K562 (cell line): ENCODE results near the gene ILK. TPM values are rescaled to one million over a fixed set of nuclear protein-coding genes. Genes with fewer than 3 reads are reported as not detected.
A peak's percentile ranks its signal among the peaks of the same experiment; 100 is the strongest.

Source experiments
- ATAC-seq: fragments of 200-7000 bp; cut with Tn5 transposase; 3 replicates; pipeline ENCODE4 v1.9.1; 2020; ENCODE audit warnings: moderate library complexity
- BruUV-seq: library from RNA; stranded (reverse); fragments of 400-500 nt; replicated peaks from 2 replicates; lab custom pipeline; 2021; lab: Mats Ljungman, UMichigan
- CTCF ChIA-PET: fragments of 300-600 bp; formaldehyde crosslinking; extraction: SDS; loops from one replicate; lab custom pipeline; 2021; ENCODE audit warnings: low intra/inter-chr PET ratio; lab: Yijun Ruan, JAX
- POLR2A ChIA-PET: fragments of 300-600, 350-650 bp; sonication (Branson Sonifier 250); formaldehyde crosslinking; extraction: SDS; loops from one replicate; lab custom pipeline; 2021; ENCODE audit warnings: antibody characterized with exemption, inconsistent platforms; lab: Yijun Ruan, JAX
- DNase-seq, 4 experiments: peaks; one replicate each; pipeline versions ENCODE4 v3.0.0 to v3.0.0-alpha.2; 2011 to 2018; ENCODE audit warnings: low spot score in 3 of 4, mixed read lengths in 3 of 4; ENCODE audit errors: extremely low read depth in 1 of 4
- FAIRE-seq: peaks from 2 replicates; lab custom pipeline; 2011; peaks lifted over from hg19 to GRCh38; lab: Jason Lieb, UNC
- H2AFZ ChIP-seq: 2 replicates; pipeline ENCODE4 v1.6.0; 2011; ENCODE audit warnings: low read depth, low read length, control low read depth, inconsistent platforms
- H3K27ac ChIP-seq: fragments of 200-600 bp; 3 replicates; pipeline ENCODE4 v1.8.0; 2011; ENCODE audit warnings: low read depth, mild to moderate bottlenecking, control low read depth, inconsistent platforms, low read length, moderate library complexity, mixed read lengths; ENCODE audit errors: extremely low read depth
- H3K27me3 ChIP-seq, 2 experiments: fragments of 300-600 bp in 1 of 2; 2 replicates in 1 of 2; 3 replicates in 1 of 2; pipeline versions ENCODE4 v1.6.0 to v1.8.0; 2011; ENCODE audit warnings: inconsistent platforms in 2 of 2, low read length in 2 of 2, mild to moderate bottlenecking in 1 of 2, mixed read lengths in 1 of 2, moderate library complexity in 1 of 2; ENCODE audit not compliant: control insufficient read depth in 2 of 2, insufficient read depth in 2 of 2
- H3K36me3 ChIP-seq: fragments of 300-600 bp; 3 replicates; pipeline ENCODE4 v1.8.0; 2011; ENCODE audit warnings: mild to moderate bottlenecking, low read length, inconsistent platforms; ENCODE audit not compliant: control insufficient read depth, insufficient read depth
- H3K4me1 ChIP-seq, 2 experiments: fragments of 200-600 bp in 1 of 2; replicated peaks in 1 of 2; 2 replicates in 1 of 2; 3 replicates in 1 of 2; pipeline versions ENCODE4 v1.5.1 to v1.8.0; 2011; ENCODE audit warnings: inconsistent platforms in 2 of 2, low read length in 2 of 2, mild to moderate bottlenecking in 1 of 2, mixed read lengths in 1 of 2, moderate library complexity in 1 of 2; ENCODE audit not compliant: control insufficient read depth in 2 of 2, insufficient read depth in 2 of 2
- H3K4me2 ChIP-seq: 2 replicates; pipeline ENCODE4 v1.6.1; 2011; ENCODE audit warnings: low read length, control low read depth, inconsistent platforms, mixed read lengths; ENCODE audit not compliant: insufficient read depth
- H3K4me3 ChIP-seq: fragments of 200-600 bp; sonication (generic), shearing (Covaris generic); 2 replicates; pipeline ENCODE4 v1.5.1; 2016; ENCODE audit warnings: control low read depth, inconsistent platforms
- H3K79me2 ChIP-seq: fragments of 200-600 bp; 3 replicates; pipeline ENCODE4 v1.8.0; 2011; ENCODE audit warnings: low read length, inconsistent platforms; ENCODE audit not compliant: control insufficient read depth, insufficient read depth
- H3K9ac ChIP-seq, 2 experiments: 2 replicates each; pipeline versions ENCODE4 v1.6.0 to v1.6.1; 2011; ENCODE audit warnings: low read depth in 2 of 2, low read length in 2 of 2, control low read depth in 1 of 2, inconsistent platforms in 1 of 2, mild to moderate bottlenecking in 1 of 2, mixed read lengths in 1 of 2; ENCODE audit not compliant: insufficient read depth in 1 of 2
- H3K9me1 ChIP-seq: one replicate; pipeline ENCODE4 v1.6.0; 2011; ENCODE audit warnings: inconsistent platforms, mild to moderate bottlenecking, low read length, moderate library complexity; ENCODE audit not compliant: control insufficient read depth, insufficient read depth
- H3K9me3 ChIP-seq: replicated peaks from 2 replicates; pipeline ENCODE4 v1.5.1; 2011; ENCODE audit warnings: low read depth, low read length, inconsistent platforms; ENCODE audit not compliant: control insufficient read depth, insufficient read depth
- H4K20me1 ChIP-seq: replicated peaks from 2 replicates; pipeline ENCODE4 v1.6.1; 2011; ENCODE audit warnings: low read length, inconsistent platforms, mixed read lengths; ENCODE audit not compliant: control insufficient read depth, insufficient read depth
- ADNP ChIP-seq: fragments of 200-800 bp; sonication (Bioruptor generic); IDR thresholded peaks from 2 replicates; pipeline ENCODE4 v1.6.1; 2016; ENCODE audit warnings: missing genetic modification characterization, missing compliant biosample characterization
- BCOR ChIP-seq: fragments of 450-650 bp; IDR thresholded peaks from 2 replicates; pipeline ENCODE4 v1.6.1; 2016
- C11orf30 ChIP-seq: fragments of 450-650 bp; IDR thresholded peaks from 2 replicates; pipeline ENCODE4 v1.6.1; 2016; ENCODE audit warnings: low read depth, mild to moderate bottlenecking
- CBX3 ChIP-seq, 2 experiments: IDR thresholded peaks; 1 replicate in 1 of 2; 2 replicates in 1 of 2; pipeline ENCODE4 v1.6.1; 2012; ENCODE audit warnings: inconsistent platforms in 2 of 2, low read length in 2 of 2, borderline replicate concordance in 1 of 2, control low read depth in 1 of 2
- CHD4 ChIP-seq: fragments of 200-600 bp; sonication (generic); IDR thresholded peaks from 3 replicates; pipeline ENCODE4 v1.6.1; 2012; ENCODE audit warnings: low read depth, mild to moderate bottlenecking, mixed read lengths, low read length, inconsistent platforms; ENCODE audit not compliant: insufficient read depth, insufficient replicate concordance, poor library complexity, severe bottlenecking
- HDAC2 ChIP-seq: fragments of 450-650 bp; IDR thresholded peaks from 2 replicates; pipeline ENCODE4 v1.6.1; 2016; ENCODE audit warnings: mild to moderate bottlenecking
- KDM1A ChIP-seq, 2 experiments: fragments of 450-650 bp; IDR thresholded peaks; 2 replicates each; pipeline ENCODE4 v1.6.1; 2016; ENCODE audit warnings: mild to moderate bottlenecking in 2 of 2
- RBM25 ChIP-seq: fragments of 200-400 bp; formaldehyde crosslinking; IDR thresholded peaks from 2 replicates; pipeline ENCODE4 v1.6.1; 2018; ENCODE audit warnings: low read length, low read depth, moderate library complexity; ENCODE audit not compliant: severe bottlenecking
- RCOR1 ChIP-seq, 2 experiments: IDR thresholded peaks; 2 replicates each; pipeline ENCODE4 v1.6.1; 2012; ENCODE audit warnings: low read depth in 2 of 2, low read length in 2 of 2, borderline replicate concordance in 1 of 2, improper control_type of control experiment in 1 of 2
- SMARCA5 ChIP-seq: fragments of 450-650 bp; IDR thresholded peaks from 2 replicates; pipeline ENCODE4 v1.6.1; 2016
- SPI1 ChIP-seq: IDR thresholded peaks from 2 replicates; pipeline ENCODE4 v1.6.1; 2011; ENCODE audit warnings: low read depth, low read length, control low read depth, borderline replicate concordance
- ZFP1 ChIP-seq: fragments of 450-650 bp; formaldehyde crosslinking; IDR thresholded peaks from 2 replicates; pipeline ENCODE4 v1.4.0; 2020; ENCODE audit warnings: mild to moderate bottlenecking, mixed read lengths
- ZNF280B ChIP-seq: fragments of 250-450 bp; sonication (Bioruptor Pico); IDR thresholded peaks from 2 replicates; pipeline ENCODE4 v1.5.1; 2021; ENCODE audit warnings: mild to moderate bottlenecking
- WGBS: fragments of 100-300 bp; shearing (Covaris generic); methylation state at CpG from one replicate; pipeline ENCODE4 v1.1.6; 2016; ENCODE audit warnings: low coverage, mixed read lengths; ENCODE audit not compliant: insufficient coverage; ENCODE audit errors: missing lambda C conversion rate; 5-methylcytosine and 5-hydroxymethylcytosine counted together
- in situ Hi-C: fragments of 300-500 bp; cut with MboI; formaldehyde crosslinking; loops from 4 replicates; pipeline ENCODE4 v1.15.0; 2018; ENCODE audit warnings: inconsistent platforms, mixed read lengths
- intact Hi-C: fragments of 100-400 bp; cut with micrococcal nuclease; formaldehyde crosslinking; loops from 2 replicates; pipeline ENCODE4 v1.14.2; 2022
- polyA plus RNA-seq, 8 experiments: library from polyadenylated mRNA; depleted of rRNA in 4 of 8; stranded (reverse) in 5 of 8; unstranded in 3 of 8; fragments of >200 nt; fragmentation: Nextera tagmentation in 2 of 8; fragmentation: Illumina TruSeq in 1 of 8; extraction: Ambion mirVana in 2 of 8; extraction: Trizol in 1 of 8; gene quantifications; 2 replicates each; pipeline versions ENCODE4 v1.2.1 to v1.2.3, GENCODE V29; 2011 to 2014; ENCODE audit warnings: inconsistent platforms in 1 of 8, missing spikeins in 1 of 8
- total RNA-seq, 7 experiments: library from RNA; depleted of rRNA in 6 of 7; stranded (reverse); fragments of >200 nt in 6 of 7; fragmentation: Illumina TruSeq in 2 of 7; extraction: Trizol in 2 of 7; gene quantifications; 2 replicates each; pipeline versions ENCODE4 v1.2.1 to v1.2.3, GENCODE V29; 2011 to 2021; ENCODE audit warnings: low replicate concordance in 1 of 7

ILK gene
- total and polyA plus RNA-seq, 9 of the 15 experiments (the other 6 are each of a cell fraction or from before 2014, with no cell fraction given): 43.3 to 95.9 (median 58.9) TPM

- no peak overlapping the region for H3K27ac ChIP-seq
- H3K9me1 ChIP-seq: no peaks in the 10 kb centered on the region
- BruUV-seq: no TSS peak
- intact Hi-C loops (no loop called here), in situ Hi-C loops (no loop called here)
- ATAC-seq (no peak), DNase-seq (no peak), FAIRE-seq (no peak)
- no peak overlapping the region for H3K4me3 ChIP-seq
- ChIA-PET CTCF (no interaction called here), POLR2A (interaction anchor here (1.3 kb wide), 1 partner anchor 10 kb away, joined by 6 read pairs; no protein-coding TSS in a partner anchor)
- no peak overlapping the region for H3K4me2 ChIP-seq
- peaks cover 0 to 9% of the 10 kb centered on the region in 2 experiments; a peak in 3 of 5 replicates for H3K4me1 ChIP-seq
- 6% methylated on average over 1 of the region's 1 CpG for WGBS
- TF ChIP-seq CBX3 (IDR thresholded peaks at IDR 0.05; ENCODE audit: borderline replicate concordance in 1 of 2, low read length in 2 of 2) (0 out of 3 replicates have a peak, but pooled peaks of 1 of the 2 experiments have one; percentile 31), BCOR (peak; percentile 90), KDM1A (IDR thresholded peaks at IDR 0.05) (peak; percentile 59 to 77), SMARCA5 (0 out of 2 replicates have a peak, but pooled peaks have one; percentile 21), ZFP1 (CRISPR knock-in tag) (no peak), RBM25 (peak; percentile 95), SPI1 (no peak), ADNP (tag) (peak; percentile 60; the same call in 1 of the 2 replicates), HDAC2 (peak; percentile 41; the same call in 1 of the 2 replicates), ZNF280B (CRISPR knock-in tag) (no peak), CHD4 (peak; percentile 81), RCOR1 (IDR thresholded peaks at IDR 0.05; ENCODE audit: borderline replicate concordance in 1 of 2, low read depth in 2 of 2, low read length in 2 of 2) (peak in 1 of 2 experiments; percentile 67; a peak in 1 of 4 replicates), C11orf30 (no peak)
- no peaks in the 10 kb centered on the region for H3K9me3 ChIP-seq
- H3K27me3 ChIP-seq: no peaks in the 10 kb centered on the region
- H2AFZ ChIP-seq: no peak overlapping the region
- no peaks in the 10 kb centered on the region for H3K79me2 ChIP-seq
- no peaks in the 10 kb centered on the region for H4K20me1 ChIP-seq
- H3K9ac ChIP-seq: no peak overlapping the region
- H3K36me3 ChIP-seq: no peaks in the 10 kb centered on the region
Measured at GRCh38 chr11:6657346-6657745, 53.8 kb downstream of the ILK start.
